Stimulated activated CD4-positive, alpha-beta T cell treated with anti-CD3 and anti-CD28 coated beads, Interleukin-4, amount 100 ng/mL, for 4 hours (primary cell): ENCODE measurements around the gene EDNRB.
"Not testable (repeated sequence)": the region's sequence is repeated elsewhere in the genome, so short reads cannot be mapped to it uniquely, and the experiment has no call there.

Experiments used
- DNase-seq, 2 experiments: peaks; one replicate each; pipeline ENCODE4 v3.0.0-alpha.2; 2020

EDNRB gene

DNA sequence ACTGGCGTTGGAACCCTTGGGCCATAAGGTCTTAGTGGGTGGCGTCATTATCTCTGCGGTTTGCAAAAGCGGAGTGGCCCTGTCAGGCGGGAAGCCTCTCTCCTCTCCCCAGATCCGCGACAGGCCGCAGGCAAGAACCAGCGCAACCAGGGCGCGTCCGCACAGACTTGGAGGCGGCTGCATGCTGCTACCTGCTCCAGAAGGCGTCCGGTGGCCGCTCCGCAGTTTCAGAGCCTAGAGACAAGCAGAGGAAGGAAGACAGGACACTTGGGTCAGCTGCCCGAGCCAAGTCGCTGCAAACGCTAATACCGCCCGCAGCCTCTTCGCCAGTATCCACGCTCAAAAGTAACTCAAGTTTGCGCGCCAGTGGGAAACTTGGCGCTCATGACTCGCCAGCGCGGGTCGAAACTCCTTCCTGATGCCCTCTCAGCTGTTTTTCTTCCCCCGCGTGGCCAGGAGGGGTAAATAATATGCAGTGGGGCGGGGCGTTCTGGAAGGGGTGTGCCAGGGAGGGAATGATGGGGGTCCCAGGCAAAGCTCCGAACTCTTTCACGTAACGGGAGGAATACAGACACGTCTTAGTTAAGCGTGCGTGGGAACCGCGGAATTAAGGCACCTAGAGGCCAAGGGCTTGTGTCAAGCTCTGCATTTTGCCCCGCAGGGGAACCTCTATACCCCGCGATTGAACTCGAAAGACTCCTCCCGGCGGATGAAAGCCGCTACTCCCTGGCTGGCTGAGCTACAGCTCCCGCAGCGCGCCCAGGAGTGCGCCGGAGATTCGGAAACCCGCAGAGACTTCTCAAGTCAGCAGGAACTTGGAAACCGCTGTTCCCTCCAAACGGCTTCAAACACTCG, at the start of gene EDNRB:
Gene EDNRB, minus strand, starts transcription at position 441 of the 855 bp plus-strand sequence. Its CDS starts 258 bp downstream, at position 183.
- DNase-seq, result no peak

- DNase-seq, result no peak
Measured at GRCh38 chr13:77966671-77967070, 48.0 kb upstream of the EDNRB start.

DNA sequence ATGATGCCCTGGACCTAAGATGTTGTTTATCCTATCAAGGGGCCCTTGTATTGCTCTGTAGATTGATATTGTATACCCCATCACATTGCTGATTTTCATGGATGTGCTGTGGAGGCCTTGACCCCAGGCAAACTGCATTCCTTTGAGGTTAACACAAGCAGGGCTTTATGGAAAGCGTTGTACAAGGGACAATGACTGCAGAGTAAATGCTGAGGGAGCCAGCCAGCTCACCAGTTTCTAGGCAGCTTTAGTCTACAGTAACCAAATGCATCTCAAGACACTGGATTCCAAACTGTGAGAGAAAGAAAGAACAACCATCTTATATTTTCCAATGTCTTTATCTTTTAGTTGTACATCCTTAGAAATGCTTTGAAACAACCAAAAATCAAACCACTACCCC, 34.1 kb upstream of the EDNRB start:
- DNase-seq, result no peak

DNA sequence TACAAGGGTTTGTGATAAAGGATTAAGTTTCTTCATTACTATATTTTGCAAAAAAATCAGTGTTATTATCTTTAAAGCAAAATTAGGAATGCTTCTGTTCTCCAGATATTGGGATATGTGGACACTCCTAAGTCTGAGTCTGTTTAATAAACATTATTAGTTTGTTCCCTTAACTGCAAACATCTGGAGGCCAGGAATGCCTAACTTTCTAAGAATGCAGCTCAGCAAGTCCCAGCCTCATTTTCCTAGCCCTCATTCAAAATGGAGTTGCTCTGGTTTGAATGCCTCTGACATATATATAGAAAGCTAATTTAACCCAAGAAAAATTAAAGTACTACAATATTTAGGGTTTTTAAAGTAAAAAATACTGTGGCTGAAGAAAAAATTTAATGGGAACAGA, 33.6 kb upstream of the EDNRB start:
- DNase-seq, result no peak

GRCh38 chr13:77946522-77946921, 27.9 kb upstream of the EDNRB start:
- DNase-seq, result no peak

- not testable (repeated sequence) for DNase-seq
Measured at GRCh38 chr13:77935063-77935462, 16.4 kb upstream of the EDNRB start.

GRCh38 chr13:77930430-77930829, 11.8 kb upstream of the EDNRB start:
- DNase-seq, result no peak

DNA sequence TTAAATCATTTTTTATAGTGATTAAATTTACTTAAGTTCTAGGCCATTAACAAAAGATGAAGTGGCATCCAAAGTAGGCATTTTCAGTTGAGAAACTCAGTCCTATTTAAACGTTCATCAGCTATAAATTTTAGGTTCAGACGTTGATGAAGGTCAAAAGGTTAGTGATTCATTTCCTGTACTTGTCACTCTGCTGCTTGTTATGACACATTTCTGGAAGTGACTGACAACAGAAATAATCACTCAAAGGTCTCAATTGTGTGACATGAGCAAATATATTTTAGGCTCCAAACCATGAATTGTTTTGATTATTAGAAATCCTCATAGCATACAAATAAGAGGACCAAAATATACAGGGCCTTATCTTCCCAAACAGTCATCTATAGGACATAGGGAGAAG, 10.3 kb upstream of the EDNRB start:
- no peak for DNase-seq

DNA sequence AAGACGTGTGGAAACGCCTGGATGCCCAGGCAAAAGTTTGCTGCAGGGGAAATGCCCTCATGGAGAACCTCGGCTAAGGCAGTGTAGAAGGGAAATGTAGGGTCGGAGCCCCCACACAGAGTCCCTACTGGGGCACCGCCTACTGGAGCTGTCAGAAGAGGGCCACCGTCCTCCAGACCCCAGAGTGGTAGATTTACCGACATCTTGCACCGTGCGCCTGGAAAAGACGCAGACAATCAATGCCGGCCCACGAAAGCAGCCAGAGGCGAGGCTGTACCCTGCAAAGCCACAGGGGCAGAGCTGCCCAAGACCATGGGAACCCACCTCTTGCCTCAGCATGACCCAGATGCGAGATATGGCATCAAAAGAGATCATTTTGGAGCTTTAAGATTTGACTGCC, 7.0 kb upstream of the EDNRB start:
- DNase-seq, result no peak

DNA sequence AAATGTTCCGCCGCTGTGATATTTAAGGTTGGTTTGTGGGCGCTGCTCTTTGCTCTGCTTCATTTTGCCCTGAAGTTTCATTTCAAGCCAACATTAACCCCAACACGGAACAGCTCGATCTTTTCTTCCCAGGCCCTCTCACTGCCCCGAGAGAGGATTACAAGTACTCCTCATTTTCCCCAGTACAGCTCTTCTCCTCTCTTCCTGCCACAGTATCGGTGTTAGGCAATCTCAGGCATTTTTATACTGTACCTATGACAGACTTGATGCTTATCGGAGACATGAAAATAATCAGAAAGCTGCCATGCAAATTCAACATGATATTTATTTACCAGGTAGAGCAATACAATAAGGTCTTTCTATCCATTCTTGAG, 1.3 kb upstream of the EDNRB start:
- DNase-seq, result no peak

DNA sequence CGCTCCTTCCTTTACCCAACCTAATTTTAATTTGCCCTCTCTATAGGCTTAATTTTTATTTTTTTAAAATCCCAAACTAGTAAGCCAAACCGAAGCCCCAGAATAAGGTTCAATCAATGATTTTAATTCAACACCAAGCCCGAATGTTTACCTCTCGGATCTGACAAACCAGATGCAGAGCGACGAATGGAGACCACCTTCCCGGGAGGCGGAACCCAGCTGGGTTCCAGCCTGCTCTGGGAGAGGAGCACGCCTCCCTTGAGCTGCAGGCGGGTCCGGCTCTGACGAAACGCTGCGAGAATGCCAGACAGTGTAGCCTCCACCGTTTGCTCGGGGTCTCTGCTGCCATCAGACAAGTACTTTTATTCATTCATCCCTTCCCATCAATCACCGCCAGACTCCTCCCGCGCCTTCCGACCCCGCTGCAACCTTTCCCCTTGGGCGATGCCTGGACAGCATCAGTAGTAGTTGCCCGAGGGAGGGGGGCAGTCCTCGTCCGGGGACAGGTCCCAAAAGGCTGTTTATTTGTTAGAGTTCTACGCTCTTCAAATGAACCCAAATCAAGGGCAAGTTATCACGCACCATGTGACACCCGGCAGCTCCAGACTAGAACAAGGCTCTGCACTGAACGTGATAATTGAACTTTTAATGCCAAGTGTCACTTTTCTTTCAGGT, 752 bp upstream of the EDNRB start:
- DNase-seq, result no peak

DNA sequence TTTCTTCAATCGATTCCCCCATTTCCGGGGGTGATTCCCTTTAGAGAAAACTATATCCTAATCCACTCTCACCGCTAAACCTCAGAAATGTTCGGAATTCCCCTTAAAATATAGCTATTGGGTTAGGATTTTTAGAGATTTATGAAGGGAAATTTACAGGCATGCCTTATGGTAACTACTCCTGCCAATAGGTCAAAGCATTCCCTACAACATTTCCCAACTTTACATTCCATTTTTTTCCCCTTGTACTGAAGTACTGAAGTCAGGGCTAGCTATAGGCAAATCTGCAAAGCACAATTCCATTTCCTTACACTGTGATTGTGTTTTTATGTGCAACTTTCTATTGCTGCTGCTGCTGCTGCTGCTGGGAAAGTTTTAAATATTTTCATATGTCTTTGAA, 2.1 kb downstream of the EDNRB start:
- no peak for DNase-seq

- DNase-seq, result no peak
Measured at GRCh38 chr13:77915686-77916085, 2.9 kb downstream of the EDNRB start.

DNA sequence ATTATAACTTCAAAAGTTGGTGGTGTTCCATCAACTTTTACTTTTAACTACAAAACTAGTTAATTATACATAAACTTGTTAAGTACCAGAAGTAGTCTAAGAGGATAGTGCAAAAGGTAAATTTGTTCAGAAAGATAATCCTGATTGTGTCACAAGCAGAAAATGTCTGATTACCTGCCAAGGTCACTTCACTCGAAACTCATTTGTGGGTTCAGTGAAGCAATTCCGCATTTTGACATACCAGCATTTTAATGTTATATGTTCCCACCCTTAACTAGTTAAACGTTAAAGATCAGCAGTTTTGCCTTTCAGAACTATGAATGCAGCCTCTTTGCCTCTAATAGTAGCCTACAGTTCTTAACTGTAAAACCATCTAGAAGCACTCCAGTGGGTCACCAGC, 5.6 kb downstream of the EDNRB start:
- no peak for DNase-seq

DNA sequence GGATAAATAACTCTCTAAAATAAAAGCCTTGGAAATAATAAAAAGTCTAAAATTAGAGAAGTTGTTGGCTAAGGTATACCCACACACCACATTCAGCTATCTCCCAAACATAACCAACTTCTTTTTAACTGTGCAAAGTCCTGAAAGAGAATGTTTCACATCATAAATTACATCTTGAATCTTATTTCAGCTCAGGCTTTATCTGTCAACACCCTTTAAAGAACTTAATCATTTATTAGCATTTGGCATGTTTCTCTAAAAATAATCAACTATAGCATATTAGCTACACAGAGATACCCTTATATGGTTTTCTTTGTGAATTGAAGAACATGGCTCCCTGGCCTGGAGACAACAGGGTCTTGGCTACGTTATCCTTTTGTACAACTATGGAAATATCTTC, 6.9 kb downstream of the EDNRB start:
- no peak for DNase-seq

- DNase-seq, result no peak
Measured at GRCh38 chr13:77909827-77910226, 8.8 kb downstream of the EDNRB start.

DNA sequence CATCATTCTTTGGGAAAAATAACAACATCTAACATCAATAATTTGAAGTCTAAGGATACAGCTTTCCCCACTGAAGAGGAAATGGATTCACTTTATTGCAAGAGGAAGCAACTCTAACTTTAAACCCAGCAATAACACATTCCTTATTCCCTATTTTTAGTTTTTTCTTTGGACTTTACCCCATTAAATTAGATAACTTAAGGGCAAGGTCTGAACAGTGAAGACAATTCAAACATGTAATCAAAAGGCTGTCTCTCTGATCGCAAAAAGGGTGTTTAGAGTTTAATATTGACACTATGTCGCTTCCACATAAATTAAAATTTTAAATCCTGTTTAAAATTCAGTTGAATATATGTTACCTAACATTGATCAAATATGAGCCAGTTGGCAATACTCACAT, 10.1 kb downstream of the EDNRB start:
- DNase-seq, result no peak

DNA sequence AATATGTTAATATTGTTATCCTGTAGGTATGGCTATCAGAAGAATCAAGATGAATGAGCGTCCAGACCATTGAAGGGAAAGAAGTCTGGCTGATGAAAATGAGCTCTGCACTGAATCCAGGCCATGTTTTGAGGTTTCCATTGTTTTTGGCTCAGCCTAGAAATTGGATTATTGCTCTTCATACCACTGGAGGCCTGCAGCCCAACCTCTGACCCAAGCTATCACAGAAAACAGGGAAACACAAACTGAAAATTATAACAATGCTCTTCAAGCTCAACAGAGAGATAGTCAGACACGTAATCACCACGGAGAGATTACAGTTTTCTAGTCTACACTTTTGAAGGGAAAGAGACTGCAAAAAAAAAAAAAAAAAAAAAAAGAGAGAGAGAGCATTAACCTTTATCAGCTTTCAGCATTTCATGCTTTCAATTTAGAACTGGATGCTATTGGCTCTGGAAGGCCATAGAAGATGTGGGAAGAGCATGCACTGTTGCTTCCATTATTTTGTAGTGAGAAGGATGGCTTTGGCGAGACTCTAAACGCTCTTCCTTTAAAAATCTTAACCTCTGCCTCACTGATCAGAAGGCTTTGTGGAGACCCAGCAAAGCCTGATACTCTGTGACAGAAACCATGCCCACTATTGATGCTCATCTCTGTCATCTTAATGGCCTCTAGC, 10.8 kb downstream of the EDNRB start:
- no peak for DNase-seq

DNA sequence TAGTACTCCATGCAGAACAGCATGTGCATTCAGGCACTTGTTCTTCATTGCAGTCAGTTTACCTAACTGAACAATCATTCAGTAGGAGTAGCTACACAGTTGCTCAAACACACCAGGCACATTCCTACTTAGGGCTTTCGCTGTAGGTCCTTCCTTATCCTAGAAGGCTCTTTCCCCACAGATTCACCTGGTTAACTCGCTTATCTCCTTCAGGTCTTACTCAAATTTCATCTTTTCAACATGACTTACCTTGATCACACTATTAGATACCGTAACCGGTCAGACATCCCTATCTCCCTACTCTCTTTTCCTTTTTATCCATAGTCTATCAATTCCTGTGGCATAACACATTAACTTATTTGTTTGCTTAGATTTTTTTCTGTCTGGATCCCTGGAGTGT, 14.6 kb downstream of the EDNRB start:
- DNase-seq, result no peak

DNA sequence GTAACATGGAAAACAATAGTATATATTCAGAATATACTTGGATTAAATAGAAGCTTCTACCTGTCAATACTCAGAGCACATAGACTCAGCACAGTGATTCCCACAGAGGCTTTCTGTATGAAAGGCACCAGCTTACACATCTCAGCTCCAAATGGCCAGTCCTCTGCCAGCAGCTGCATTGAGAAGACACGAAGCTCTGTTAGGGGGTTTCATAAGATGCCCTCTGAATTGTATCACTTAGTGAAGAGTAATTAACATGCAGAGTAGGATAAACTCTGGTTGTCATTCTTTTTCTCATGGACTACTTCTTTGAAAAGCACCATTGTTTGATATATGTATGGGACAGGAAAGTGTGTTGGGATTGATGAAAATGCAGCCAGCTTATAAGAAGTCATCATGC, 15.2 kb downstream of the EDNRB start:
- DNase-seq, result no peak

- no peak for DNase-seq
Measured at GRCh38 chr13:77902319-77902963, 16.2 kb downstream of the EDNRB start.

- DNase-seq, result no peak
Measured at GRCh38 chr13:77898097-77898496, 20.5 kb downstream of the EDNRB start.

GRCh38 chr13:77896977-77897376, 21.7 kb downstream of the EDNRB start:
- DNase-seq, result no peak
